K562 (cell line): ENCODE data around the gene PPFIA1. TPM values are rescaled to one million over a fixed set of nuclear protein-coding genes. Genes with fewer than 3 reads are reported as not detected.

ENCODE experiments used
- ATAC-seq: fragments of 200-7000 bp; cut with Tn5 transposase; 3 replicates; pipeline ENCODE4 v1.9.1; 2020; ENCODE audit warnings: moderate library complexity
- Bru-seq: library from RNA; stranded (reverse); fragments of 400-500 nt; gene quantifications from one replicate; lab custom pipeline; 2021; lab: Mats Ljungman, UMichigan
- BruChase-seq, 2 experiments: library from RNA; stranded (reverse); fragments of 400-500 nt; gene quantifications; one replicate each; lab custom pipeline; 2021; lab: Mats Ljungman, UMichigan
- BruUV-seq: library from RNA; stranded (reverse); fragments of 400-500 nt; replicated peaks from 2 replicates; lab custom pipeline; 2021; lab: Mats Ljungman, UMichigan
- CTCF ChIA-PET: fragments of 300-600 bp; formaldehyde crosslinking; extraction: SDS; loops from one replicate; lab custom pipeline; 2021; ENCODE audit warnings: low intra/inter-chr PET ratio; lab: Yijun Ruan, JAX
- POLR2A ChIA-PET: fragments of 300-600, 350-650 bp; sonication (Branson Sonifier 250); formaldehyde crosslinking; extraction: SDS; loops from one replicate; lab custom pipeline; 2021; ENCODE audit warnings: antibody characterized with exemption, inconsistent platforms; lab: Yijun Ruan, JAX
- DNase-seq, 4 experiments: peaks; one replicate each; pipeline versions ENCODE4 v3.0.0 to v3.0.0-alpha.2; 2011 to 2018; ENCODE audit warnings: low spot score in 3 of 4, mixed read lengths in 3 of 4; ENCODE audit errors: extremely low read depth in 1 of 4
- FAIRE-seq: peaks from 2 replicates; lab custom pipeline; 2011; peaks lifted over from hg19 to GRCh38; lab: Jason Lieb, UNC
- H2AFZ ChIP-seq: 2 replicates; pipeline ENCODE4 v1.6.0; 2011; ENCODE audit warnings: low read depth, low read length, control low read depth, inconsistent platforms
- H3K27ac ChIP-seq: fragments of 200-600 bp; 3 replicates; pipeline ENCODE4 v1.8.0; 2011; ENCODE audit warnings: low read depth, mild to moderate bottlenecking, control low read depth, inconsistent platforms, low read length, moderate library complexity, mixed read lengths; ENCODE audit errors: extremely low read depth
- H3K27me3 ChIP-seq, 2 experiments: fragments of 300-600 bp in 1 of 2; 2 replicates in 1 of 2; 3 replicates in 1 of 2; pipeline versions ENCODE4 v1.6.0 to v1.8.0; 2011; ENCODE audit warnings: inconsistent platforms in 2 of 2, low read length in 2 of 2, mild to moderate bottlenecking in 1 of 2, mixed read lengths in 1 of 2, moderate library complexity in 1 of 2; ENCODE audit not compliant: control insufficient read depth in 2 of 2, insufficient read depth in 2 of 2
- H3K36me3 ChIP-seq: fragments of 300-600 bp; 3 replicates; pipeline ENCODE4 v1.8.0; 2011; ENCODE audit warnings: mild to moderate bottlenecking, low read length, inconsistent platforms; ENCODE audit not compliant: control insufficient read depth, insufficient read depth
- H3K4me1 ChIP-seq, 2 experiments: fragments of 200-600 bp in 1 of 2; replicated peaks in 1 of 2; 2 replicates in 1 of 2; 3 replicates in 1 of 2; pipeline versions ENCODE4 v1.5.1 to v1.8.0; 2011; ENCODE audit warnings: inconsistent platforms in 2 of 2, low read length in 2 of 2, mild to moderate bottlenecking in 1 of 2, mixed read lengths in 1 of 2, moderate library complexity in 1 of 2; ENCODE audit not compliant: control insufficient read depth in 2 of 2, insufficient read depth in 2 of 2
- H3K4me2 ChIP-seq: 2 replicates; pipeline ENCODE4 v1.6.1; 2011; ENCODE audit warnings: low read length, control low read depth, inconsistent platforms, mixed read lengths; ENCODE audit not compliant: insufficient read depth
- H3K4me3 ChIP-seq: fragments of 200-600 bp; sonication (generic), shearing (Covaris generic); 2 replicates; pipeline ENCODE4 v1.5.1; 2016; ENCODE audit warnings: control low read depth, inconsistent platforms
- H3K79me2 ChIP-seq: fragments of 200-600 bp; 3 replicates; pipeline ENCODE4 v1.8.0; 2011; ENCODE audit warnings: low read length, inconsistent platforms; ENCODE audit not compliant: control insufficient read depth, insufficient read depth
- H3K9ac ChIP-seq, 2 experiments: 2 replicates each; pipeline versions ENCODE4 v1.6.0 to v1.6.1; 2011; ENCODE audit warnings: low read depth in 2 of 2, low read length in 2 of 2, control low read depth in 1 of 2, inconsistent platforms in 1 of 2, mild to moderate bottlenecking in 1 of 2, mixed read lengths in 1 of 2; ENCODE audit not compliant: insufficient read depth in 1 of 2
- H3K9me1 ChIP-seq: one replicate; pipeline ENCODE4 v1.6.0; 2011; ENCODE audit warnings: inconsistent platforms, mild to moderate bottlenecking, low read length, moderate library complexity; ENCODE audit not compliant: control insufficient read depth, insufficient read depth
- H3K9me3 ChIP-seq: replicated peaks from 2 replicates; pipeline ENCODE4 v1.5.1; 2011; ENCODE audit warnings: low read depth, low read length, inconsistent platforms; ENCODE audit not compliant: control insufficient read depth, insufficient read depth
- H4K20me1 ChIP-seq: replicated peaks from 2 replicates; pipeline ENCODE4 v1.6.1; 2011; ENCODE audit warnings: low read length, inconsistent platforms, mixed read lengths; ENCODE audit not compliant: control insufficient read depth, insufficient read depth
- CTCF ChIP-seq, 3 experiments: IDR thresholded peaks in 2 of 3; conservative IDR thresholded peaks in 1 of 3; 2 replicates each; pipeline ENCODE4 v1.5.1; 2011 to 2012; ENCODE audit warnings: low read length in 3 of 3, mild to moderate bottlenecking in 3 of 3, control low read depth in 2 of 3, improper control_type of control experiment in 1 of 3, inconsistent platforms in 1 of 3, low read depth in 1 of 3, mixed read lengths in 1 of 3, moderate library complexity in 1 of 3; ENCODE audit not compliant: insufficient read depth in 2 of 3
- DPF2 ChIP-seq: fragments of 450-650 bp; IDR thresholded peaks from 2 replicates; pipeline ENCODE4 v1.6.1; 2016
- HMGN3 ChIP-seq: IDR thresholded peaks from 2 replicates; pipeline ENCODE4 v1.6.1; 2011; ENCODE audit warnings: borderline replicate concordance, low read depth, mild to moderate bottlenecking, mixed read lengths, low read length; ENCODE audit not compliant: insufficient read length; ENCODE audit errors: extremely low read depth
- TGIF2 ChIP-seq: sonication (generic); formaldehyde crosslinking; IDR thresholded peaks from 2 replicates; pipeline ENCODE4 v1.8.1; 2022; ENCODE audit warnings: mild to moderate bottlenecking, missing genetic modification reagents, moderate library complexity
- U2AF2 ChIP-seq: fragments of 200-400 bp; formaldehyde crosslinking; optimal IDR thresholded peaks from 2 replicates; pipeline ENCODE3; 2017; ENCODE audit warnings: low read depth, mild to moderate bottlenecking, low read length
- VEZF1 ChIP-seq: fragments of 200-800 bp; sonication (Bioruptor generic); IDR thresholded peaks from 2 replicates; pipeline ENCODE4 v1.6.1; 2017; ENCODE audit warnings: missing genetic modification characterization, missing compliant biosample characterization
- whole genome bisulfite sequencing: fragments of 100-300 bp; shearing (Covaris generic); methylation state at CpG from one replicate; pipeline ENCODE4 v1.1.6; 2016; ENCODE audit warnings: low coverage, mixed read lengths; ENCODE audit not compliant: insufficient coverage; ENCODE audit errors: missing lambda C conversion rate; 5-methylcytosine and 5-hydroxymethylcytosine counted together
- in situ Hi-C: fragments of 300-500 bp; cut with MboI; formaldehyde crosslinking; loops from 4 replicates; pipeline ENCODE4 v1.15.0; 2018; ENCODE audit warnings: inconsistent platforms, mixed read lengths
- intact Hi-C: fragments of 100-400 bp; cut with micrococcal nuclease; formaldehyde crosslinking; loops from 2 replicates; pipeline ENCODE4 v1.14.2; 2022
- long read RNA-seq, 3 experiments: library from polyadenylated mRNA in 2 of 3; library from RNA in 1 of 3; unstranded in 2 of 3; stranded (forward) in 1 of 3; transcript quantifications; one replicate each; pipeline ENCODE4 v2.0.0, GENCODE V29; 2019 to 2022
- polyA minus RNA-seq, 3 experiments: library from RNA; depleted of rRNA, polyadenylated mRNA; stranded (reverse); fragments of >200 nt; gene quantifications; 2 replicates each; pipeline ENCODE4 v1.2.3, GENCODE V29; 2011
- polyA plus RNA-seq, 8 experiments: library from polyadenylated mRNA; depleted of rRNA in 4 of 8; stranded (reverse) in 5 of 8; unstranded in 3 of 8; fragments of >200 nt; fragmentation: Nextera tagmentation in 2 of 8; fragmentation: Illumina TruSeq in 1 of 8; extraction: Ambion mirVana in 2 of 8; extraction: Trizol in 1 of 8; gene quantifications; 2 replicates each; pipeline versions ENCODE4 v1.2.1 to v1.2.3, GENCODE V29; 2011 to 2014; ENCODE audit warnings: inconsistent platforms in 1 of 8, missing spikeins in 1 of 8
- total RNA-seq, 7 experiments: library from RNA; depleted of rRNA in 6 of 7; stranded (reverse); fragments of >200 nt in 6 of 7; fragmentation: Illumina TruSeq in 2 of 7; extraction: Trizol in 2 of 7; gene quantifications; 2 replicates each; pipeline versions ENCODE4 v1.2.1 to v1.2.3, GENCODE V29; 2011 to 2021; ENCODE audit warnings: low replicate concordance in 1 of 7
- TF ChIP-seq, protein P1 (sequence below): fragments of 250-450 bp; sonication (Bioruptor Pico); IDR thresholded peaks from 2 replicates; pipeline ENCODE4 v1.9.0; 2021; ENCODE audit warnings: mild to moderate bottlenecking, inconsistent platforms

Gene PPFIA1
- total RNA-seq (2011; cell fraction: chromatin; rRNA removed; ENCODE audit: low replicate concordance), result 221 and 294 TPM in 2 replicates
- 104 and 111 TPM in 2 replicates for total RNA-seq (2011; cell fraction: nucleolus; rRNA removed)
- total RNA-seq (2011; cell fraction: nucleoplasm; rRNA removed), result 162 and 166 TPM in 2 replicates
- 24.9 and 26.0 TPM in 2 replicates for total RNA-seq (2014; rRNA removed)
- total RNA-seq (2014; rRNA removed; fragmentation: Illumina TruSeq; extraction: Trizol), result 28.5 and 31.6 TPM in 2 replicates
- 28.9 and 30.3 TPM in 2 replicates for total RNA-seq (2015; rRNA removed; fragmentation: Illumina TruSeq; extraction: Trizol)
- 33.1 and 38.4 TPM in 2 replicates for total RNA-seq (2021)
- 41.5 and 48.0 TPM in 2 replicates for polyA plus RNA-seq (2011; rRNA removed)
- polyA plus RNA-seq (2011; cell fraction: cytosol; rRNA removed), result 42.0 and 45.8 TPM in 2 replicates
- polyA plus RNA-seq (2011; cell fraction: nucleus; rRNA removed), result 107 and 119 TPM in 2 replicates
- 26.5 and 28.1 TPM in 2 replicates for polyA plus RNA-seq (2012)
- polyA plus RNA-seq (2014; fragmentation: Illumina TruSeq; extraction: Trizol), result 36.2 and 39.5 TPM in 2 replicates
- 10 to 100 TPM in 1 of 2 experiments, 1 to 10 TPM in 1; 9.9 to 13.3 TPM for polyA plus RNA-seq (2014; fragmentation: Nextera tagmentation; extraction: Ambion mirVana)
- polyA plus RNA-seq (2014; rRNA removed), result 27.4 and 31.0 TPM in 2 replicates
- polyA minus RNA-seq (2011; rRNA and poly(A)+ RNA removed), result 76.5 and 78.4 TPM in 2 replicates
- polyA minus RNA-seq (2011; cell fraction: cytosol; rRNA and poly(A)+ RNA removed), result 27.9 and 43.6 TPM in 2 replicates
- 46.0 and 70.8 TPM in 2 replicates for polyA minus RNA-seq (2011; cell fraction: nucleus; rRNA and poly(A)+ RNA removed)
- percentile 72 among the genes with signal in this experiment for Bru-seq, nascent RNA
- BruChase-seq, experiment 1, labeled RNA remaining after a 2-hour chase, result percentile 79 among the genes with signal in this experiment
- percentile 79 among the genes with signal in this experiment for BruChase-seq, experiment 2, labeled RNA remaining after a 6-hour chase
- long read RNA-seq, experiment 1, full-length matches to known transcripts, result 10 of 107 reads
- long read RNA-seq, experiment 1, partial matches to known transcripts, result 58 of 107 reads
- long read RNA-seq, experiment 1, other reads (novel, unspliced or antisense), result 39 of 107 reads
- long read RNA-seq, experiment 2, partial matches to known transcripts, result 9 of 13 reads
- long read RNA-seq, experiment 2, other reads (novel, unspliced or antisense), result 4 of 13 reads
- long read RNA-seq, experiment 3, partial matches to known transcripts, result 12 of 15 reads
- long read RNA-seq, experiment 3, other reads (novel, unspliced or antisense), result 3 of 15 reads

DNA sequence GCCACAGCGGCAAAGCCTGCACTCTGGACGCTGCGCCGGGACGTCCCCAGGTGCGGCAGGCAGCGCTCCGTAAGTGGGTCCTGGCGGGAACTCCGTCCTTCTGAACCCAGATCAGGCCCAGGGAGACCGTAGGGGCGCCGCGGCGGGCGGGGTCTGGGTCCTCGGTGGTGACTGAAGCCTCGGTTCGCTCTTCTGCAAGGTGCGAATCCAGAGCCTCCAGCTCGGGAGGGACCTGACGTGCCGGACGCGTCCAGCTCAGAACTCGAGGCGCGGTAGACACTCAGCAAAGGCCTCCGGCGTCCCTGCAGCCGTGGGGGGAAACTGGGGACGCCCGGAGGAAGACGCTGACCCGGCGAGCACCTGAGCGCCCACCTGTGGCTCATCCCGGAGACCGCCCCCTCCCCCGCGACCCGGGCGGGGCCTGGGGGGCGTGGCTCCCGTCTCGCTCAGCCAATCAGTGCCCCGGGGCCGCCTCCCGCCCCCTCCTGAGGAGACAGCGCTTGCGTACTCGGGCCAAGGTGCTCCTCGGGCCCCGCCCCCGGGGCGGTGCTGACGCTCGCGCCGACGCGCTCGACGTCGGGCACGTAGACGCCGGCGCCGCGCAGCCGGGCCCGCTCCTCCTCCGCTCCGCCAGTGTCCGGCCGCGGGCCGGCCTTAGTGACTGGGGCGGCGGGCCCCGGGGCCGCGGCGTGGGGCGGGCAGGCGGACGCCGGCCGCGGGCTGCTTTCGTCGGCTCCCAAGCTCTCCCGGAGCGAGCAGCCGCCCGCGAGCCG is at the start of gene PPFIA1:
Gene PPFIA1, plus strand, starts transcription at position 587 of the 773 bp plus-strand sequence. CDS start 1,483 bp downstream, outside the sequence.
- CTCF ChIA-PET, result interaction anchor here (0.6 kb wide), 1 partner anchor 563 kb away, joined by 3 read pairs; no protein-coding TSS in a partner anchor
- Histone ChIP-seq H3K27me3 (peaks cover 11 to 20% of the 10 kb centered on the region in 2 experiments), H3K9me1 (no peaks in the 10 kb centered on the region), H2AFZ (peak within 1 kb of the TSS; percentile 98), H4K20me1 (0 out of 2 replicates have a peak, but pooled peaks cover 7% of the 10 kb centered on the region), H3K4me3 (peak within 1 kb of the TSS; percentile 91), H3K9me3 (no peaks in the 10 kb centered on the region), H3K9ac (peak within 1 kb of the TSS; percentile 84 to 91), H3K4me2 (peak within 1 kb of the TSS; percentile 95), H3K27ac (peak within 1 kb of the TSS; percentile 87), H3K4me1 (peaks cover 18 to 20% of the 10 kb centered on the region in 2 experiments; a peak in 4 of 5 replicates), H3K79me2 (peaks cover 45% of the 10 kb centered on the region), H3K36me3 (peaks cover 35% of the 10 kb centered on the region)
- ATAC-seq (peak; percentile 97), FAIRE-seq (peak; percentile 77), DNase-seq (peak; percentile 97 to 99 (median 99))
- intact Hi-C loops (no loop called here), in situ Hi-C loops (no loop called here)
- WGBS, result under 1% methylated on average over 40 of the region's 99 CpGs
- POLR2A ChIA-PET, result interaction anchor here (0.5 to 1.2 kb wide), 4 partner anchors 15 to 383 kb away, joined by 3 to 6 read pairs (median 4); no protein-coding TSS in a partner anchor
- BruUV-seq, result no TSS peak
- no peak for TF ChIP-seq U2AF2
- peak; percentile 87 for TF ChIP-seq VEZF1 (CRISPR knock-in tag)
- TF ChIP-seq DPF2, result no peak
- TF ChIP-seq, protein P1, sequence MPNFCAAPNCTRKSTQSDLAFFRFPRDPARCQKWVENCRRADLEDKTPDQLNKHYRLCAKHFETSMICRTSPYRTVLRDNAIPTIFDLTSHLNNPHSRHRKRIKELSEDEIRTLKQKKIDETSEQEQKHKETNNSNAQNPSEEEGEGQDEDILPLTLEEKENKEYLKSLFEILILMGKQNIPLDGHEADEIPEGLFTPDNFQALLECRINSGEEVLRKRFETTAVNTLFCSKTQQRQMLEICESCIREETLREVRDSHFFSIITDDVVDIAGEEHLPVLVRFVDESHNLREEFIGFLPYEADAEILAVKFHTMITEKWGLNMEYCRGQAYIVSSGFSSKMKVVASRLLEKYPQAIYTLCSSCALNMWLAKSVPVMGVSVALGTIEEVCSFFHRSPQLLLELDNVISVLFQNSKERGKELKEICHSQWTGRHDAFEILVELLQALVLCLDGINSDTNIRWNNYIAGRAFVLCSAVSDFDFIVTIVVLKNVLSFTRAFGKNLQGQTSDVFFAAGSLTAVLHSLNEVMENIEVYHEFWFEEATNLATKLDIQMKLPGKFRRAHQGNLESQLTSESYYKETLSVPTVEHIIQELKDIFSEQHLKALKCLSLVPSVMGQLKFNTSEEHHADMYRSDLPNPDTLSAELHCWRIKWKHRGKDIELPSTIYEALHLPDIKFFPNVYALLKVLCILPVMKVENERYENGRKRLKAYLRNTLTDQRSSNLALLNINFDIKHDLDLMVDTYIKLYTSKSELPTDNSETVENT (CRISPR knock-in tag), result peak; percentile 68
- TF ChIP-seq CTCF (IDR thresholded peaks at IDR 0.05 in 2 of 3, conservative IDR thresholded peaks at IDR 0.05 in 1 of 3; ENCODE audit: insufficient read depth in 2 of 3, low read depth in 1 of 3, low read length in 3 of 3), result peak in 1 of 3 experiments; percentile 23; a peak in 1 of 6 replicates
- TF ChIP-seq TGIF2 (CRISPR knock-in tag), result peak; percentile 71; the same call in 1 of the 2 replicates
- peak; percentile 88 for TF ChIP-seq HMGN3
